ENCODE data around the gene ARHGEF3. TPM values are rescaled to one million over a fixed set of nuclear protein-coding genes. Genes with fewer than 3 reads are reported as not detected.
A peak's percentile ranks its signal among the peaks of the same experiment; 100 is the strongest.

The ARHGEF3 gene
- total RNA-seq, 1 donor from 2014 or later: 17.4 TPM

- no peaks in the 10 kb centered on the region for H3K36me3 ChIP-seq
- H3K4me3 ChIP-seq: no peak overlapping the region
- H3K4me1 ChIP-seq: peaks cover 26% of the 10 kb centered on the region
- no peak for DNase-seq (ENCODE audit: extremely low spot score in 2 of 2)
- H3K27me3 ChIP-seq: no peaks in the 10 kb centered on the region
- H3K9me3 ChIP-seq: no peaks in the 10 kb centered on the region
- no peak for TF ChIP-seq POLR2AphosphoS5 (IDR thresholded peaks at IDR 0.05; ENCODE audit: insufficient read depth in 1 of 2, low read depth in 1 of 2)
- intact Hi-C loops (cut with DNase I): no loop called here
- no peak overlapping the region for H3K27ac ChIP-seq
Observed at GRCh38 chr3:56790016-56790821, 11.5 kb downstream of the ARHGEF3 start.

- TF ChIP-seq POLR2AphosphoS5 (IDR thresholded peaks at IDR 0.05; ENCODE audit: insufficient read depth in 1 of 2, low read depth in 1 of 2) (no peak), CTCF (IDR thresholded peaks at IDR 0.05) (no peak), POLR2A (IDR thresholded peaks at IDR 0.05) (no peak)
- no peaks in the 10 kb centered on the region for H3K27me3 ChIP-seq
- H3K36me3 ChIP-seq: no peaks in the 10 kb centered on the region
- DNase-seq (ENCODE audit: extremely low spot score in 2 of 2): no peak
- no peaks in the 10 kb centered on the region for H3K9me3 ChIP-seq
- no peak overlapping the region for H3K4me3 ChIP-seq
- H3K27ac ChIP-seq: no peak overlapping the region
- intact Hi-C loops (cut with DNase I): no loop called here
- H3K4me1 ChIP-seq: peaks cover 32% of the 10 kb centered on the region
Observed at GRCh38 chr3:56789076-56789475, 12.7 kb downstream of the ARHGEF3 start.

- Histone ChIP-seq H3K4me3 (no peak overlapping the region), H3K9me3 (no peaks in the 10 kb centered on the region), H3K27ac (peak overlapping the region; percentile 6), H3K27me3 (no peaks in the 10 kb centered on the region), H3K36me3 (no peaks in the 10 kb centered on the region), H3K4me1 (peaks cover 38% of the 10 kb centered on the region)
- DNase-seq (ENCODE audit: extremely low spot score in 2 of 2): no peak
- intact Hi-C loops (cut with DNase I): no loop called here
- TF ChIP-seq POLR2AphosphoS5 (IDR thresholded peaks at IDR 0.05; ENCODE audit: insufficient read depth in 1 of 2, low read depth in 1 of 2) (no peak), POLR2A (IDR thresholded peaks at IDR 0.05) (no peak), CTCF (IDR thresholded peaks at IDR 0.05) (no peak)
Observed at GRCh38 chr3:56788521-56788920, 13.2 kb downstream of the ARHGEF3 start.

- Histone ChIP-seq H3K36me3 (no peaks in the 10 kb centered on the region), H3K9me3 (no peaks in the 10 kb centered on the region), H3K4me1 (peaks cover 45% of the 10 kb centered on the region), H3K27me3 (no peaks in the 10 kb centered on the region), H3K4me3 (no peak overlapping the region), H3K27ac (peak overlapping the region; percentile 6)
- intact Hi-C loops (cut with DNase I): no loop called here
- TF ChIP-seq POLR2AphosphoS5 (IDR thresholded peaks at IDR 0.05; ENCODE audit: insufficient read depth in 1 of 2, low read depth in 1 of 2): no peak
- TF ChIP-seq CTCF (IDR thresholded peaks at IDR 0.05): no peak
- TF ChIP-seq POLR2A (IDR thresholded peaks at IDR 0.05): no peak
- no peak for DNase-seq (ENCODE audit: extremely low spot score in 2 of 2)
Observed at GRCh38 chr3:56787784-56788256, 13.9 kb downstream of the ARHGEF3 start.

- DNase-seq (ENCODE audit: extremely low spot score in 2 of 2): no peak
- Histone ChIP-seq H3K9me3 (no peaks in the 10 kb centered on the region), H3K4me3 (no peak overlapping the region), H3K27me3 (no peaks in the 10 kb centered on the region), H3K36me3 (no peaks in the 10 kb centered on the region), H3K27ac (no peak overlapping the region), H3K4me1 (peaks cover 50% of the 10 kb centered on the region)
- intact Hi-C loops (cut with DNase I): no loop called here
- TF ChIP-seq POLR2AphosphoS5 (IDR thresholded peaks at IDR 0.05; ENCODE audit: insufficient read depth in 1 of 2, low read depth in 1 of 2) (no peak), CTCF (IDR thresholded peaks at IDR 0.05) (no peak), POLR2A (IDR thresholded peaks at IDR 0.05) (no peak)
Observed at GRCh38 chr3:56787258-56787775, 14.4 kb downstream of the ARHGEF3 start.
